Calu3 (cell line): Measurements from ENCODE around the gene SLC4A5. TPM values are rescaled to one million over a fixed set of nuclear protein-coding genes. Genes with fewer than 3 reads are reported as not detected.

Experiments used
- BruUV-seq: library from RNA; stranded (reverse); fragments of 400-500 nt; replicated peaks from 2 replicates; lab custom pipeline; 2021; lab: Mats Ljungman, UMichigan
- CTCF ChIA-PET: fragments of 300-600 bp; sonication (Branson Sonifier 250); formaldehyde crosslinking; loops from one replicate; lab custom pipeline; 2022; ENCODE audit warnings: antibody characterized with exemption; lab: Charles Lee
- DNase-seq: peaks from one replicate; pipeline ENCODE4 v3.0.0; 2022
- H3K27ac Mint-ChIP-seq: one replicate; pipeline ENCODE4 v1.8.0; 2022; ENCODE audit warnings: mixed read lengths; ENCODE audit not compliant: unreplicated experiment
- H3K27me3 Mint-ChIP-seq: one replicate; pipeline ENCODE4 v1.8.0; 2022; ENCODE audit warnings: mixed read lengths; ENCODE audit not compliant: unreplicated experiment
- H3K36me3 Mint-ChIP-seq: one replicate; pipeline ENCODE4 v1.8.0; 2022; ENCODE audit warnings: mild to moderate bottlenecking, moderate library complexity, mixed read lengths; ENCODE audit not compliant: insufficient read depth, unreplicated experiment
- H3K4me1 Mint-ChIP-seq: one replicate; pipeline ENCODE4 v1.8.0; 2022; ENCODE audit warnings: mild to moderate bottlenecking, low read depth, mixed read lengths; ENCODE audit not compliant: unreplicated experiment
- H3K4me3 Mint-ChIP-seq: one replicate; pipeline ENCODE4 v1.8.0; 2022; ENCODE audit warnings: mild to moderate bottlenecking, low read depth, moderate library complexity, mixed read lengths; ENCODE audit not compliant: unreplicated experiment
- H3K9me3 Mint-ChIP-seq: one replicate; pipeline ENCODE4 v1.8.0; 2022; ENCODE audit warnings: low read depth, mixed read lengths; ENCODE audit not compliant: unreplicated experiment
- CTCF ChIP-seq: fragments of 200-600 bp; IDR thresholded peaks from one replicate; pipeline ENCODE4 v1.8.0; 2022; ENCODE audit warnings: antibody characterized with exemption; ENCODE audit not compliant: unreplicated experiment
- intact Hi-C: fragments of 100-400 bp; cut with micrococcal nuclease; formaldehyde crosslinking; loops from one replicate; pipeline ENCODE4 v1.10.0; 2022; ENCODE audit not compliant: unreplicated experiment
- total RNA-seq: library from RNA; stranded (reverse); gene quantifications from 2 replicates; pipeline ENCODE4 v1.2.3, GENCODE V29; 2022

The SLC4A5 gene
- total RNA-seq, 1 experiment from 2014 or later = 7.0 TPM

GRCh38 chr2:74301262-74301661 lies 42.0 kb downstream of the SLC4A5 start:
- Mint-ChIP-seq H3K27me3 (no peaks in the 10 kb centered on the region), H3K36me3 (no peaks in the 10 kb centered on the region), H3K9me3 (no peaks in the 10 kb centered on the region), H3K4me1 (no peaks in the 10 kb centered on the region), H3K27ac (no peak overlapping the region), H3K4me3 (no peak overlapping the region)
- intact Hi-C loops = no loop called here
- DNase-seq = no peak
- CTCF ChIA-PET = no interaction called here
- no peak for TF ChIP-seq CTCF
- BruUV-seq = no TSS peak

GRCh38 chr2:74300506-74300905 lies 42.7 kb downstream of the SLC4A5 start:
- CTCF ChIA-PET = no interaction called here
- Mint-ChIP-seq H3K4me3 (no peak overlapping the region), H3K4me1 (no peaks in the 10 kb centered on the region), H3K36me3 (no peaks in the 10 kb centered on the region), H3K27ac (no peak overlapping the region), H3K9me3 (no peaks in the 10 kb centered on the region), H3K27me3 (no peaks in the 10 kb centered on the region)
- no TSS peak for BruUV-seq
- DNase-seq = no peak
- intact Hi-C loops = no loop called here
- no peak for TF ChIP-seq CTCF

- no peak overlapping the region for H3K27ac Mint-ChIP-seq
- no peak overlapping the region for H3K4me3 Mint-ChIP-seq
These were observed 45.3 kb downstream of the SLC4A5 start for GRCh38 chr2:74297950-74298349.

GRCh38 chr2:74297391-74297790 lies 45.8 kb downstream of the SLC4A5 start:
- CTCF ChIA-PET = interaction anchor here (0.6 kb wide), 1 partner anchor 168 kb away, joined by 4 read pairs; no protein-coding TSS in a partner anchor
- Mint-ChIP-seq H3K4me1 (no peaks in the 10 kb centered on the region), H3K27ac (no peak overlapping the region), H3K4me3 (no peak overlapping the region), H3K36me3 (no peaks in the 10 kb centered on the region), H3K9me3 (no peaks in the 10 kb centered on the region), H3K27me3 (no peaks in the 10 kb centered on the region)
- no peak for TF ChIP-seq CTCF
- intact Hi-C loops = no loop called here
- BruUV-seq = no TSS peak
- no peak for DNase-seq

More at GRCh38 chr2:74297950-74298349, 45.3 kb downstream of the SLC4A5 start:
- H3K4me1 Mint-ChIP-seq = no peaks in the 10 kb centered on the region
- CTCF ChIA-PET = no interaction called here
- H3K36me3 Mint-ChIP-seq = no peaks in the 10 kb centered on the region
- no peak for DNase-seq
- no peak for TF ChIP-seq CTCF
- BruUV-seq = no TSS peak
- H3K27me3 Mint-ChIP-seq = no peaks in the 10 kb centered on the region
- H3K9me3 Mint-ChIP-seq = no peaks in the 10 kb centered on the region
- intact Hi-C loops = no loop called here
